GM18502 (cell line): ENCODE results near the gene LHFPL6.

ENCODE experiments used
- ATAC-seq: cut with Tn5 transposase; IDR thresholded peaks from one replicate; pipeline ENCODE4 v1.9.1; 2021; ENCODE audit warnings: mild to moderate bottlenecking; ENCODE audit not compliant: unreplicated experiment, poor library complexity

LHFPL6 gene

DNA sequence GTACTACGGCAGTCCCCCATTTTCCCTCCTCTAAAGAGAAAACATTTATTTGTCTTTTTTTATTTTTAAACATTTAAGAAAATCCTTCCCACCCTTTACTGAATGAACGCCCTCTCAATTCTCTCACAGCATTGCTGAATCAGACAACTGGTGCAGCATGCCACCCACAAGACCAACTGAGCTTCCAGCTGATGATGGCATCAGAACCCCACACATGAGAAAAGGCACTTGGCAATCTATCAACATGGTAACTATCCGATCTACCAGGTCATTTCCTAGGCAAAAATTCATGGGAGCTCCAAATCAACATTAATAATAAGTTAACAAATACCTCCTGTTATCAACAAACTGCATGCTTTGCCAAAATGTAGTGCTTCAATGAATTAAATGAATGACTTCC lies 43.1 kb downstream of the LHFPL6 start:
- ATAC-seq: no peak

DNA sequence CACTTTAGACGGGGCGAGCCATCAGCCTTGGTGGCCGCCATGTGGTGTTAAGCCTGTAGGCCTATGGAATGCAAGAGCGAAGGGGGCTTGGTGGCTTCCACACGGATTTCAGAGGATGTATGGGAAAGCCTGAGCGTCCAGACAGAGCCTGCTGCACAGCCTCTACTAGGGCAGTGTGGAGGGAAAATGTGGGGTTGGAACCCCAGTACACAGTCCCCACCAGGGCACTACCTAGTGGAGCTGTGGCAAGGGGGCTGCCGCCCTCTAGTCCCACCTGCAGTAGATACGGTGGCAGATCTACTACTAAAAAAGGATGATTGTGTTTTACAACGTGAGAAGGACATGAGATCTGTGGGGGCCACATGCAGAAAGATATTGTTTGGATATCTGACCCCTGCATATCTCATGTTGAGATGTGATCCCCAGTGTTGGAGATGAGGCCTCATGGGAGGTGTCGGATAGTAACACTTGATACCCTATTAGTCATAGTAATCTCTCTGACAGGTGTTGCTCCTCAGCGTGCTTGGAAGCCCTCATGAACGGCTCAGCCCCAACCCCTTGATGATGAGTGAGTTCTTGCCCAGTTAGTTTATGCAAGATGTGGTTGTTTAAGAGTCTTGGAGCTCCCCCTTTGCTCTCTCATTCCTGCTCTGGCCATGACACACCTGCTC lies 45.6 kb downstream of the LHFPL6 start:
- no peak for ATAC-seq

GRCh38 chr13:39556866-39557265 lies 46.1 kb downstream of the LHFPL6 start:
- ATAC-seq: no peak

DNA sequence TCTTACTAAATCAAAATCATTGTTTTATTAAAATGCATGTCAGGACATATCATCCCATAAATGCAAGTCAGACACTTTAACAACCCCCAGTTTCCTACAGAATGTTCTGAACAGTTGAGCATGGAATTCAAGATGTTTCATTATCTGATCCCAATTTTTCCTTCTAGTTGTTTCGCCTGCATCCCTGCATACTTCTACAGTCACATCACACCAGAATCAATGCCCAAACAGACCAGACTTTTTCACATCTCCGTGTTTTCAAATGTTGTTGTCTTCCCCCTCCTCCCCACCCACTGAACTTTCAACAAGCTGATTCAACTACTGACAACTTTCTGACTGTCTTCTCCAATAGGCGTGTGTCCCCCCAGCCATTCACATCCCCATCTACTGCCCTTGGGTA lies 48.6 kb downstream of the LHFPL6 start:
- no peak for ATAC-seq

- no peak for ATAC-seq
These were observed 50.7 kb downstream of the LHFPL6 start for GRCh38 chr13:39552246-39552645.

DNA sequence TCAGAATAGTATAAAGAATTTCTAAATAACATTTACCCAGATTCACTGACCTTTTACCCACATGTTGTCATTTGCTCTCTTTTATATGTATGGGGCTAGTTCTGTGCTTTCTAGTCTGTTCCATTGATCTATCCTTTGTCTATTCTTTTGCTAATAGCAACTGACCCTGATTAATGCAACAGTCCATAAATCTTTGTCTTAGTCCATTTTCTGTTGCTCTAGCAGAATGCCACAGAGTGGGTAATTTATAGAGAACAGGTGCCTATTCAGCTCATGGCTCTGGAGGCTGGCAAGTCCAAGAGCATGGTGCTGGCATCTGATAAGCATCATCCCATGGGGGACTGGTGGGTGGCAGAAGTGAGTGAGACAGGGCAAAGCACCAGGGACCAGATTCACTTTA lies 52.1 kb downstream of the LHFPL6 start:
- ATAC-seq: no peak

- ATAC-seq: no peak
These were observed 55.9 kb downstream of the LHFPL6 start for GRCh38 chr13:39547108-39547507.

DNA sequence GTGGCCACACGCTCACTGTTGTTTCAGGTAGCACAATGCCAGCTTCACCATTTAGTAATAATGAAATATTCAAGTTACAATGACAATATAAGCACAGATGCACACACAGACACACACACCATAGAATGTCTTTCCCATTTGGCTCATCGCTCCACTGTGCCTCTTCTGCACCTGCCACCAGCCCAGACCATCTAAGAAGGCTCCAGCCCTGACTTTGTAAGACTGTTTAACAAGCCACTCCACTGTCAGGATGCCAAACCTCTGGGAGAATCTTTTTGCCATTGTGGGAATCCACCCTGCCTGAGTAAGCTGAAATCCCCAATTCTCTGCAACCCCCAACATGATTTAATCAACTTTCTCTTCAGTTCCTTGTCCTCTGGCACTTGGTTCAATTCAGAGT lies 60.6 kb downstream of the LHFPL6 start:
- no peak for ATAC-seq

DNA sequence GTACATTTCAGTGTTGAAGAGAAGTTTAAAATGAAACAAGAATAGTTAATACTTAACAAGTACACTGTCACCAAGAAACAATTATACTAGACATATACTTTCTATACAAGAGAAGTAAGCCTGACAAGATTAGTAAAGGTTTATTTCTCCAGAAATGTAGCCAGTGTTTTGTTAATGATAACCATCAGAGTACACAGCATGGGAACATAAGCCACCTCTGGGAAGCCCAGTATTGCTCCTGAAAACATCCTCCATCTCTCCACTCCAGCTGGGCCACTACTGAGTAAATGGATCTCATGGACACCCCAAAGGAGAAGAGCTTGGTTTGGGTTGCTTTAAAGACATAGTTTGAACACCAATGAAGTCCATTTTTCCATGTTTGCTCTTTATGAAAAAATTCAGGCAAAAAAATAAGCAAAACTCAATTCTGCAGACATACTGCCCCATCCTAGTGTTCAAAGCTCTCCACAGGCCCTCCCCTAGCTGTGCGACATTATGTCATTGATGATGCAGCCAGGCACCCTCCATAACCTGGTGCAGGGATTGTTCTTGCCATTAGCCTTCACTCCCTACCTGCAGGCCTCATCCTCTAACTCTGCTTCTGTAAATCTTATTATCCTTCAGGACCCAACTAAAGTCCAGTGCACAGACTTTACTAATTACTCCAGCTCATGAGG lies 61.9 kb downstream of the LHFPL6 start:
- no peak for ATAC-seq

DNA sequence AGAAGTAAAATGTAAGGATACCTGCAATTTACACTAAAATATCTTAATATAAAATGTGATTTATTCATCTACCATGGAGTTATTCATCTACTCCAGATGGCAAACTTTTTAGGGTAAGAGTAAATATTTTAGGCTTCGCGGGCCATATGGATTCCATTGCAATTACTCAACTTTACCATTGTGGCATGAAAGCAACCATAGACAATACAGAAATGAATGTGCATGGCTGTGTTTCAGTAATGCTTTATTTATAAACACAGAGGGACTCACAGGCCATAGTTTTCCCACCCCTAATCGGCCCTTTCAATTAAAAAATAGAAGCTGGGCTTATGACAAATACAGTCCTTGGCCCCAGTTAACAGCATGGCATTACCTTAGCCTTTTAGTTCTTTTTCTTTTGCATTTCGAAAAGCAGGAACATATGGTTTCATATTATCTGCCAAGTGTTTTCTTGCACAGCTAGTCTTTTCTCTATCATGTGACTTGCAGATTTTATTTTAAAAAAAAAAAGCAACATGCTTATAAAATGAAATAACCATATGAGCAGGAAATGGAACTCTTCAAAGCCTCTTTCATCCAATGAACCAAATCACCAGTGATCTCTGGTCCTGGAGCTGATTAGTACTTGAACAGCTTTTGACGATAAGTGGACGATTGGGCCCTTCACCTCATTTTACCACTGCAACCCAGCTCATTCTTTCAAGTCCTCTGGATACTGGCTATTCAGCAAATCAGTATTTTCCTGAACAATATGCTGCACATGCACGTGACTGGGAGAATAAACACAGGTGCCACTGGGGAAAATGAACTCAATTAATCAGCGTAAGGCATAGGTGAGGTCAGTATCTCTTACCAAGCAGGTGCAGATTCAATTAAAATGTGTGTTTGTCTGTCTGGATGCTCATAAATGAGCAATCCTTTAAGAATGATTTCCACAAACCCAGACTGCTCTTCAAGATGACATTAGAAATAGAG lies 63.9 kb downstream of the LHFPL6 start:
- ATAC-seq: no peak

GRCh38 chr13:39536906-39537305 lies 66.1 kb downstream of the LHFPL6 start:
- ATAC-seq: no peak

GRCh38 chr13:39536274-39536673 lies 66.7 kb downstream of the LHFPL6 start:
- no peak for ATAC-seq

GRCh38 chr13:39533651-39534150 lies 69.3 kb downstream of the LHFPL6 start:
- ATAC-seq: no peak

- no peak for ATAC-seq
These were observed 71.3 kb downstream of the LHFPL6 start for GRCh38 chr13:39531646-39532045.

- ATAC-seq: no peak
These were observed 72.1 kb downstream of the LHFPL6 start for GRCh38 chr13:39530916-39531315.

DNA sequence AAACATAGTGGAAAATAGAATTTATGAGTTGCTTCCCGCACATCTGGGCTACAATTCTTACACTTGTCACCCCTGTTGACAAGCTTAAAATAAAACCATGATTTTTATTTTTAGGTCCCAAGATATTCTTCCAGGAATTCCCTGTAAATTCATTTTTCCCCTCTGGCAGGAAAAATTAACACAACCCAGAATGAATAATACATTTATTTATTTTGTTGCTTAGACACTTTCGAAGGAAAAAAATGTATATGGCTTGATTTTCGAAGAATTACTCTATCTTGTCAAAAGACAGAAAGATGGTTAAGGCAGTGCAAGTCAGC lies 74.4 kb downstream of the LHFPL6 start:
- ATAC-seq: no peak

DNA sequence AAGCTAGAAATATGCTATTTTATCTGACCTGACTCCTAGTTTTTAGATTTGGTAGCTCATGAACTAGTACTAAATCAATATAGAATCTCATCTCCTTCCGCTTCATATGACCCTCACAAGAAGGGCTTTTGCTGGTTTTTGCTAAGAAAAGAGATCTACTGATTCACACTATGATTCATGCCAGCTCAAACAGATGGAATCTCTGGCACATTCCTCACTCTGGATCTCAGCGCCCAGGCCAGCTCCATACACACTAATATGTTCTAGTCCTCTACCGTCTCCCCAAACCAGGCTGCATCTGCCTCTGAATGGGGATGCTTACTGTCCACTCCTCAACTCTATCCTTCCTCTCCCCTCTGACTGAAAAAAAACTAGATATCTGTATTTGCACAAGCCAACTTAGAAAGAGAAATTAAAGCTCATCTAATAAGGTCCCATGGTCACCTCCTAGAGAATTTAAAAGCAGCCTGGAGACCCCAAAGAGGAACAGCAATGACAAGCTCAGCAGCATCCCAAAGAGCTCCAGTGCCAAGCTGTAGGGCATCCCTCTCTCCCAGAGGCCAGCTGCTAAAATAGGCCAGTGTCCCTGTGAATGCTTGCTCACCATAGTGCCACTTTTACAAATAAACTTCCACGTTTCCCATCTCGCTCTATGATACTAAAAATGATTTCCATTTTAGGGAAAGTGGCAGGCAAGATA lies 74.9 kb downstream of the LHFPL6 start:
- ATAC-seq: no peak

DNA sequence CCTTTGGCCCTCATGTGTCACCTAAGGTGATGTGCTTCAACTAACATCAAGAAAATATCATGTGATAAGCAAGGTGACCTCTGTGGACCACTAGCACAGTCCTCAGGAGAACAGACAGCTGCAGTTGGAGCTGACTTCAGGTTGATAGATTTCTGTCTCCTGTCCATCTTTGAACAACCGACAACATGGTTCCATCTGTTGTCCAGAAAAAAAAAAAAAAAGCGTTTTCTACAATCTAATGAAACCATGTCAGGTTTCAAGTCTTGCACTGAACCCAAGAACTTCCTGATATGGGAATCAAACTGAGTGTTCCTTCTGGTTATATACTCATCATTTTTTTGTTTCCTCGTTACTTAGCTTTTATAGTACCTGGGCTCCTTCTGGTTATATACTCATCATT lies 75.7 kb downstream of the LHFPL6 start:
- ATAC-seq: no peak

DNA sequence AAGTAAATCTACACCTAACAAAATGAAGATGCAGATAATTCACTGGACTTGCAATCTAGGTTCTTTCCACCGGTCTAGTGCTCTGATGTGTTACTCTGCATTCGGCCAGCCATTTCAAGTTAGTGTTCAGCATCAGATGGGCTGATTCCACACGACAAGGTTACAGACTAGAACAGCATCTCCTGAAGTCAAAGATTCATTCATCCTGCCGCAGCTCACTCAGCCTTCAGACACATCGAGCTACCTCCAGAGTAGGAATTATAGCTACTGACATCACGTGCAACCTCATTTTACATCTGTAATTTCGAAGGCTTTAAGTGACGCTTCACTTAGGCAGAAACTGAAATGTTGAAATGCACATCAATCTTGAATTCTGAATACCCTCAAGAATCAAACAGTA lies 76.5 kb downstream of the LHFPL6 start:
- ATAC-seq: no peak

DNA sequence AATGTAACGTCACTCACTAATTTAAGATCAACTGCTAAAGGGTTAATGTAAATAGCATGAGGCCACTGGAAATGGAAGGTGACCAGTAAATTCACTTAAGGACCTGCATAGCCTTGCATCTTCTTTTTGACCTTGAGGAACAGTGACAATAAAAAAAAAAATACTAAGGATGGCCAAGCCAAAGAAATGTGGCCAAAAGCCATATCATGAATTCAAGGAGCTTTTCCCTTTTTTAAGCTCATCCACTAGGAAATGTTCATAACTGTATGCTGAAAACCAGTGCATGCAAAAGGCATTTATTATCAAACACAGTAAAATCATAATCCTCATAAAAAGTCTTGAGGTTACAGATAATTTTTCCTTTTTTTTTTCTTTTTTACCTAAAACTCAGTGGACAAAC lies 77.5 kb downstream of the LHFPL6 start:
- ATAC-seq: no peak
